A549 (cell line): Measurements from ENCODE around the gene GJD3.

Source experiments
- CHD4 ChIP-seq: fragments of 200-600 bp; sonication (generic); IDR thresholded peaks from 2 replicates; pipeline ENCODE4 v1.6.1; 2016; ENCODE audit warnings: antibody characterized with exemption, mild to moderate bottlenecking, borderline replicate concordance
- CTCF ChIP-seq: fragments of >200 bp; sonication (Bioruptor Twin); formaldehyde crosslinking; IDR thresholded peaks from 3 replicates; pipeline ENCODE4 v1.5.1; 2016
- HMGXB4 ChIP-seq: fragments of 250-450 bp; sonication (Bioruptor Pico); IDR thresholded peaks from 2 replicates; pipeline ENCODE4 v1.5.0; 2021; ENCODE audit warnings: mild to moderate bottlenecking, moderate library complexity, borderline replicate concordance
- HOXA7 ChIP-seq: fragments of 250-450 bp; sonication (Bioruptor Pico); IDR thresholded peaks from 2 replicates; pipeline ENCODE4 v1.5.0; 2020; ENCODE audit warnings: mild to moderate bottlenecking, moderate library complexity
- PHF8 ChIP-seq: fragments of 200-600 bp; sonication (generic); IDR thresholded peaks from 2 replicates; pipeline ENCODE4 v1.6.1; 2016; ENCODE audit warnings: low read depth, mild to moderate bottlenecking, antibody characterized with exemption, moderate library complexity, borderline replicate concordance
- POLR2A ChIP-seq: IDR thresholded peaks from 2 replicates; pipeline ENCODE4 v1.6.1; 2012; ENCODE audit warnings: mild to moderate bottlenecking, low read length
- POLR2AphosphoS2 ChIP-seq: conservative IDR thresholded peaks from 2 replicates; pipeline ENCODE4 v1.6.1; 2012; ENCODE audit warnings: low read length, improper control_type of control experiment, inconsistent platforms
- RAD21 ChIP-seq, 2 experiments: fragments of >200 bp in 1 of 2; sonication (Bioruptor Twin) in 1 of 2; formaldehyde crosslinking in 1 of 2; IDR thresholded peaks in 1 of 2; conservative IDR thresholded peaks in 1 of 2; 2 replicates in 1 of 2; 3 replicates in 1 of 2; pipeline ENCODE4 v1.6.1; 2012 to 2018; ENCODE audit warnings: inconsistent platforms in 1 of 2
- SREBF2 ChIP-seq: fragments of 450-650 bp; IDR thresholded peaks from 2 replicates; pipeline ENCODE4 v1.6.1; 2014; ENCODE audit warnings: mild to moderate bottlenecking, moderate library complexity
- TF ChIP-seq, protein P1 (sequence below): IDR thresholded peaks from 2 replicates; pipeline ENCODE4 v1.6.1; 2012
- TF ChIP-seq, protein P2 (sequence below): fragments of 150-350 bp; IDR thresholded peaks from 2 replicates; pipeline ENCODE4 v1.6.1; 2014; ENCODE audit warnings: low read depth, mild to moderate bottlenecking, low read length

GRCh38 chr17:40338058-40338457 lies 26.5 kb downstream of the GJD3 start:
- TF ChIP-seq, protein P1, sequence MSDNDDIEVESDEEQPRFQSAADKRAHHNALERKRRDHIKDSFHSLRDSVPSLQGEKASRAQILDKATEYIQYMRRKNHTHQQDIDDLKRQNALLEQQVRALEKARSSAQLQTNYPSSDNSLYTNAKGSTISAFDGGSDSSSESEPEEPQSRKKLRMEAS = no peak
- TF ChIP-seq CTCF (no peak), HOXA7 (CRISPR knock-in tag) (no peak), PHF8 (no peak), HMGXB4 (CRISPR knock-in tag) (no peak), POLR2AphosphoS2 (no peak), POLR2A (no peak), RAD21 (conservative IDR thresholded peaks at IDR 0.05 in 1 of 2, IDR thresholded peaks at IDR 0.05 in 1 of 2) (no peak), CHD4 (no peak), SREBF2 (no peak)
- TF ChIP-seq, protein P2, sequence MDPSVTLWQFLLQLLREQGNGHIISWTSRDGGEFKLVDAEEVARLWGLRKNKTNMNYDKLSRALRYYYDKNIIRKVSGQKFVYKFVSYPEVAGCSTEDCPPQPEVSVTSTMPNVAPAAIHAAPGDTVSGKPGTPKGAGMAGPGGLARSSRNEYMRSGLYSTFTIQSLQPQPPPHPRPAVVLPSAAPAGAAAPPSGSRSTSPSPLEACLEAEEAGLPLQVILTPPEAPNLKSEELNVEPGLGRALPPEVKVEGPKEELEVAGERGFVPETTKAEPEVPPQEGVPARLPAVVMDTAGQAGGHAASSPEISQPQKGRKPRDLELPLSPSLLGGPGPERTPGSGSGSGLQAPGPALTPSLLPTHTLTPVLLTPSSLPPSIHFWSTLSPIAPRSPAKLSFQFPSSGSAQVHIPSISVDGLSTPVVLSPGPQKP = no peak
